GM12874 (cell line): ENCODE data around the gene TMEM116.

Experiments used
- CTCF ChIP-seq: IDR thresholded peaks from 2 replicates; pipeline ENCODE4 v1.5.1; 2011; ENCODE audit warnings: low read depth, mild to moderate bottlenecking, control low read depth, low read length, moderate library complexity; ENCODE audit not compliant: insufficient read depth

TMEM116 gene

DNA sequence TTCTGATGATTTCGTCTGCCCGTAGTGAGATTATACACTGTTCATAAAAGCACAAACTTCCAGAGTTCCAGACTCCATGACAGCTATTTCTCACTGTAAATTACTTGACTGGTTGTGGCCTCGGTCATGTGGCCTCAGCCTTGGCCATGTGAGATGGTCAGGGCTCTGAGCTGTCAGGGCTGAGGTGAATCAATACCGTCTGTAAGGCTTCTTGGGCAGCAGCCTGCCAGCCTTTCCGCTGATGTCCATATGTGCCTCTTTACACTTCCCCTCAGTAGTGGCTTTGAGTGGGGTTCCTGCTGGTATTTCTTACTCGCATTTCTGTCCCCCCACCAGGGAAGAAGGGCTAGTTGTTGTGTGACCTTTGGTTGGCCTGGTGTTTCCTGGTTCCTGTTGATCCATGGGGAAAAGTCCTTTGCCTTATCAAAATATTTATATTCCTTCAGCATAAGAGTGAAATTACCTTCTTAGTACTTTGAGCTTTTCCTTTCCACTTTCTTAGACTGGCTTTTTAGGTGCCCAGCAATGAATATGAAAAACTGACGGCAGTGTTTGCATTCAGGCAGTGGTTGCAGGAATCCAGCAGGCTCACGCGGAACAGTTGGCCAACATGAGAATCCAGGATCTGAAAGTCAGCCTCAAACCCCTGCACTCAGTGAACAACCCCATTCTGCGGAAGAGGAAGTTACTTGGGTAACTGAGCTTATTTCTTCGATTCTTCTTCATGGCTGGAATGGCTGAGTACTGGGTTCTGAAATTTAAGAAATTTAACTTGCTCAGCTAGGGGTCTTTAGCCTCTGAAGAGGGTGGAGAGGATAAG lies 124.8 kb downstream of the TMEM116 start:
- TF ChIP-seq CTCF: no peak

DNA sequence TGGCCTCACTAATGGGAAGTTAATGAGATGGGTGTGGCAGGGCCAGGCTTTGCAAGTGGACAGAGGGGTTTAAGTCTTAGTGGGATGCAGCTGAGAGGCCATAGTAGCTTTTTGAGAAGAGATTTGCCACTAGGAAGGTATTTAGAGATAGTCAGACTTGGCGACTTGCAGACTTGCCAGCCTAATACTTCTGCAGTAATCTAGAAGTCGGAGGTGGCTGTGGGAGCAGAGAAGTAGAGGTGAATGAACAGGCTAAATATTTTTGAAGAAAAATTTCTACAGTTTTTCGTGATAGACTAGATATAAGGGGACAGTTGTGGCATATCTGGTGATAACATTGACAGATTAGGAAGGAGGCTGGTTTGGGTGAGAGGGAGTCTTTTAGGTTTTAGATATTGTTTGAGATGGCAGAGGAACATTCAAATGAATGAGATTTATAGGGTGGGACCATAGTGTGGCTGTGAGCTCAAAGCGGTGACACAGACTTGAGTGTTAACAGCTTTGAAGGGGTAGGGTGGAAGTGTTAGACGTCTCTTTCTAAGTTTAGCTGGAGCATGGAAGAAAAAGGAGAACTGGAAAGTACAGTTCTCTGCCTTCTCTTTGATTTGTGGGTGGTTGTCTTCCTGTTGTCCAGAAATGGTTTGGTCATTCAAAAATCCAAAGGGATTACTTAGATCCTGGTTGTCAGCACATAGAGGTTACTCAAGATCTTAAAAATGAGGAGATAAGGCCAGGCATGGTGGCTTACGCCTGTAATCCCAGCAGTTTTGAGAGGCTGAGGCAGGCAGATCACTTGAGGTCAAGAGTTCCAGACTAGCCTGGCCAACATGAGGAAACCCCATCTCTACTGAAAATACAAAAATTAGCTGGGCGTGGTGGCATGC lies 126.1 kb downstream of the TMEM116 start:
- no peak for TF ChIP-seq CTCF

- no peak for TF ChIP-seq CTCF
Measured at GRCh38 chr12:111881716-111882115, 131.2 kb downstream of the TMEM116 start.
